Panc1 (cell line): ENCODE results near the gene PYGO1. TPM values are rescaled to one million over a fixed set of nuclear protein-coding genes. Genes with fewer than 3 reads are reported as not detected.

Experiments used
- ATAC-seq: fragments of 200-7000 bp; cut with Tn5 transposase; 2 replicates; pipeline ENCODE4 v1.9.1; 2020; ENCODE audit warnings: mild to moderate bottlenecking, moderate library complexity
- Bru-seq: library from RNA; stranded (reverse); fragments of 400-500 nt; gene quantifications from one replicate; lab custom pipeline; 2021; lab: Mats Ljungman, UMichigan
- BruChase-seq, 2 experiments: library from RNA; stranded (reverse); fragments of 400-500 nt; gene quantifications; one replicate each; lab custom pipeline; 2021; lab: Mats Ljungman, UMichigan
- BruUV-seq: library from RNA; stranded (reverse); fragments of 400-500 nt; replicated peaks from 2 replicates; lab custom pipeline; 2021; lab: Mats Ljungman, UMichigan
- CTCF ChIA-PET: fragments of 300-600 bp; sonication (Branson Sonifier 250); formaldehyde crosslinking; loops from one replicate; lab custom pipeline; 2022; ENCODE audit warnings: antibody characterized with exemption; lab: Charles Lee
- POLR2A ChIA-PET: fragments of 300-600 bp; sonication (Branson Sonifier 250); formaldehyde crosslinking; loops from one replicate; lab custom pipeline; 2022; ENCODE audit warnings: antibody characterized with exemption; lab: Charles Lee
- DNase-seq: peaks from one replicate; pipeline ENCODE4 v3.0.0-alpha.2; 2010; ENCODE audit warnings: low read depth, low spot score
- H3K27ac ChIP-seq: 2 replicates; pipeline ENCODE4 v1.5.1; 2011; ENCODE audit warnings: mild to moderate bottlenecking, low read length, inconsistent platforms
- H3K27me3 ChIP-seq: fragments of 200-500 bp; sonication (Bioruptor generic); 2 replicates; pipeline ENCODE4 v1.6.0; 2014; ENCODE audit warnings: low read length, inconsistent platforms; ENCODE audit not compliant: control insufficient read depth, insufficient read depth
- H3K36me3 ChIP-seq: fragments of 200-500 bp; sonication (Bioruptor generic); 2 replicates; pipeline ENCODE4 v1.5.1; 2014; ENCODE audit warnings: inconsistent platforms, mild to moderate bottlenecking, low read length, moderate library complexity; ENCODE audit not compliant: control insufficient read depth, insufficient read depth
- H3K4me1 ChIP-seq: 2 replicates; pipeline ENCODE4 v1.5.1; 2011; ENCODE audit warnings: inconsistent platforms, mild to moderate bottlenecking, low read length, moderate library complexity; ENCODE audit not compliant: control insufficient read depth, insufficient read depth
- H3K4me3 ChIP-seq, 2 experiments: 2 replicates each; pipeline ENCODE4 v1.5.1; 2011 to 2012; ENCODE audit warnings: low read depth in 2 of 2, low read length in 2 of 2, mild to moderate bottlenecking in 2 of 2, inconsistent platforms in 1 of 2, moderate library complexity in 1 of 2
- H3K9me3 ChIP-seq: fragments of 200-500 bp; sonication (Bioruptor generic); 2 replicates; pipeline ENCODE4 v1.5.1; 2014; ENCODE audit warnings: low read depth, mild to moderate bottlenecking, inconsistent platforms, low read length, moderate library complexity; ENCODE audit not compliant: control insufficient read depth, insufficient read depth
- CTCF ChIP-seq: fragments of 450-650 bp; IDR thresholded peaks from 2 replicates; pipeline ENCODE4 v1.5.1; 2017; ENCODE audit warnings: mild to moderate bottlenecking
- POLR2AphosphoS5 ChIP-seq: IDR thresholded peaks from 2 replicates; pipeline ENCODE4 v1.6.1; 2012; ENCODE audit warnings: mild to moderate bottlenecking, low read depth, low read length, moderate library complexity
- REST ChIP-seq, 2 experiments: IDR thresholded peaks; 2 replicates each; pipeline ENCODE4 v1.6.1; 2011 to 2012; ENCODE audit warnings: low read depth in 2 of 2, control low read depth in 1 of 2, low read length in 1 of 2, mild to moderate bottlenecking in 1 of 2, moderate library complexity in 1 of 2; ENCODE audit not compliant: insufficient read depth in 1 of 2
- SIN3A ChIP-seq: IDR thresholded peaks from 2 replicates; pipeline ENCODE4 v1.6.1; 2012; ENCODE audit warnings: low read depth, mild to moderate bottlenecking, low read length, moderate library complexity, borderline replicate concordance; ENCODE audit not compliant: insufficient read depth
- TCF7L2 ChIP-seq: IDR thresholded peaks from 2 replicates; pipeline ENCODE4 v1.6.1; 2011; ENCODE audit warnings: mild to moderate bottlenecking, low read depth, low read length, inconsistent platforms
- in situ Hi-C: cut with HindIII; loops from 2 replicates; pipeline ENCODE4 v1.10.0; 2016; ENCODE audit warnings: low sequenced_read_pairs, low pct_unique_long_range_greater_than_20kb
- intact Hi-C: fragments of 100-400 bp; cut with micrococcal nuclease; formaldehyde crosslinking; loops from one replicate; pipeline ENCODE4 v1.10.0; 2022; ENCODE audit not compliant: unreplicated experiment
- long read RNA-seq: library from polyadenylated mRNA; unstranded; transcript quantifications from one replicate; pipeline ENCODE4 v2.0.0, GENCODE V29; 2021; ENCODE audit not compliant: unreplicated experiment
- polyA plus RNA-seq: library from polyadenylated mRNA; unstranded; fragments of >200 nt; gene quantifications from one replicate; pipeline ENCODE4 v1.2.1, GENCODE V29; 2012; ENCODE audit warnings: missing spikeins; ENCODE audit not compliant: insufficient read length
- total RNA-seq: library from RNA; stranded (reverse); gene quantifications from one replicate; pipeline ENCODE4 v1.2.1, GENCODE V29; 2021; ENCODE audit not compliant: unreplicated experiment

Gene PYGO1
- total RNA-seq (2.4 TPM), Bru-seq, nascent RNA (percentile 40 among the genes with signal in this experiment), BruChase-seq, experiment 1, labeled RNA remaining after a 2-hour chase (percentile 49 among the genes with signal in this experiment), BruChase-seq, experiment 2, labeled RNA remaining after a 6-hour chase (percentile 52 among the genes with signal in this experiment)
- polyA plus RNA-seq, result 0.52 TPM
- long read RNA-seq, partial matches to known transcripts, result 0 of 1 reads
- long read RNA-seq, other reads (novel, unspliced or antisense), result 0 of 1 reads

- ChIA-PET CTCF (interaction anchor here (0.9 kb wide), 1 partner anchor 309 kb away, joined by 3 read pairs; no protein-coding TSS in a partner anchor), POLR2A (no interaction called here)
- in situ Hi-C loops, result no loop called here
- peaks cover 22% of the 10 kb centered on the region for H3K27me3 ChIP-seq
- peak within 1 kb of the TSS; percentile 54 to 60 for H3K4me3 ChIP-seq
- intact Hi-C loops, result loop anchor here (10.0 kb wide), 1 partner anchor 63 kb away; no protein-coding TSS in a partner anchor
- no peaks in the 10 kb centered on the region for H3K36me3 ChIP-seq
- H3K9me3 ChIP-seq, result no peaks in the 10 kb centered on the region
- no peak within 1 kb of the TSS for H3K27ac ChIP-seq
- DNase-seq (no peak), ATAC-seq (peak; percentile 93)
- BruUV-seq, result no TSS peak
- TF ChIP-seq SIN3A, result no peak
- TF ChIP-seq REST (IDR thresholded peaks at IDR 0.05; ENCODE audit: insufficient read depth in 1 of 2, low read depth in 2 of 2, low read length in 1 of 2), result no peak
- no peak for TF ChIP-seq TCF7L2
- TF ChIP-seq CTCF, result no peak; the same call in 1 of the 2 replicates
- no peak for TF ChIP-seq POLR2AphosphoS5
- H3K4me1 ChIP-seq, result no peaks in the 10 kb centered on the region; the same call in 1 of the 2 replicates
Observed at GRCh38 chr15:55588070-55588814, at the start of gene PYGO1. Gene PYGO1 (minus strand): TSS chr15:55588345. CDS start chr15:55587883, 462 bp downstream.

- DNase-seq, result no peak
- H3K27ac ChIP-seq, result no peak overlapping the region
- no peaks in the 10 kb centered on the region for H3K27me3 ChIP-seq
- no peaks in the 10 kb centered on the region for H3K4me1 ChIP-seq
- no peak overlapping the region for H3K4me3 ChIP-seq
- TF ChIP-seq REST (IDR thresholded peaks at IDR 0.05; ENCODE audit: insufficient read depth in 1 of 2, low read depth in 2 of 2, low read length in 1 of 2), result no peak
- TF ChIP-seq SIN3A, result no peak
- no peak for TF ChIP-seq TCF7L2
- TF ChIP-seq POLR2AphosphoS5, result no peak
- no peak for TF ChIP-seq CTCF
- in situ Hi-C loops (no loop called here), intact Hi-C loops (loop anchor here (5.0 kb wide), 1 partner anchor 125 kb away; no protein-coding TSS in a partner anchor)
- H3K36me3 ChIP-seq, result peaks cover 12% of the 10 kb centered on the region
- ChIA-PET POLR2A (no interaction called here), CTCF (no interaction called here)
- no TSS peak for BruUV-seq
- ATAC-seq, result no peak
- no peaks in the 10 kb centered on the region for H3K9me3 ChIP-seq
Observed at GRCh38 chr15:55637086-55637485, 48.9 kb upstream of the PYGO1 start.
